ENCODE measurements around the gene DLEC1. TPM values are rescaled to one million over a fixed set of nuclear protein-coding genes. Genes with fewer than 3 reads are reported as not detected.
"Not testable (repeated sequence)": the region's sequence is repeated elsewhere in the genome, so short reads cannot be mapped to it uniquely, and the experiment has no call there.

Gene DLEC1
- total RNA-seq, 2 donors from 2014 or later: 0.43 to 0.81 TPM

DNA sequence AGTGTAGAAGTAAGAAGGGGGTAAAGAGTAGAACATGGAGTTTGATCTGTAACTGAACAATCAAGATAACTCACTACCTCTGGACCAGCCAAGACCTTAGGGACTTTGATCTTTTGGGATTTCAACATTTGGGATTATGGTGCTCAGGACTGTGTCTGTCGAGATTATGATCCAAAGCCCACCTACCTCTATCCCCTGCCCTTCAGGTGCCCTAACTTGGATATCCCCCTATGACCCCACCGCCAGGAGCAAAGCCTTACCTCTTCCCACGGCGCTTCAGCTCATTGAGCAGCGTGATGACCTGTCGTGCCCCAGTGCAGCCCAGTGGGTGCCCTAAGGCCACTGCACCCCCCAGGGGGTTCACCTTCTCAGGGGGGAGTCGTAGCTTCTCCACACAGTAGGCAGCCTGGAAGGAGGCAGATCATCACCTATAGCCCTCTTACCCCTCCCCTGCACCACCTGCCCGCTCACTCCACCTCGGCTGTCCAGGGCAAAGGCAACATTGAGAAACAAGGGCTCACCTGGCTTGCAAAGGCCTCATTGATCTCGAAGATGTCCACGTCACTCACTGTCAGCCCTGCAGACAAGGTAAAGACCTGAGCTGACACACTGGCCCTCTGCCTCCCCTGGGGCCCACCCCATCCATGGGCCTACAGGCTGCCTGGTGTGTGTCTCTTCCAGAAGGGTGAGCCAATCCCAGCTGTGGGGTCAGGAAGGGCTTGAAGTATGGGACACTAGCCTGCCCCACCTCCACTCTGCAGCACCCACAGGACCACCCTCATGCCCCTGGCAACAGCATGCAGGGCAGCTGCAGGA is 86.5 kb downstream of the DLEC1 start:
- no peak overlapping the region for H3K4me3 Mint-ChIP-seq
- DNase-seq (no peak), ATAC-seq (replicated peaks in 1 of 2) (no peak)
- H3K27ac Mint-ChIP-seq: peak overlapping the region; percentile 46
- H3K36me3 Mint-ChIP-seq (ENCODE audit: insufficient read depth in 2 of 2): peaks cover 3 to 23% of the 10 kb centered on the region in 2 donors
- H3K9me3 Mint-ChIP-seq: no peaks in the 10 kb centered on the region
- no peaks in the 10 kb centered on the region for H3K4me1 Mint-ChIP-seq (ENCODE audit: low read depth)
- H3K27me3 Mint-ChIP-seq (ENCODE audit: low read depth): no peaks in the 10 kb centered on the region

- ATAC-seq (replicated peaks in 1 of 2) (no peak), DNase-seq (no peak)
- no peaks in the 10 kb centered on the region for H3K27me3 Mint-ChIP-seq (ENCODE audit: low read depth)
- H3K27ac Mint-ChIP-seq: no peak overlapping the region
- H3K9me3 Mint-ChIP-seq: no peaks in the 10 kb centered on the region
- peaks cover 3 to 24% of the 10 kb centered on the region in 2 donors for H3K36me3 Mint-ChIP-seq (ENCODE audit: insufficient read depth in 2 of 2)
- H3K4me1 Mint-ChIP-seq (ENCODE audit: low read depth): no peaks in the 10 kb centered on the region
- H3K4me3 Mint-ChIP-seq: no peak overlapping the region
Observed at GRCh38 chr3:38126121-38126892, 87.3 kb downstream of the DLEC1 start.

DNA sequence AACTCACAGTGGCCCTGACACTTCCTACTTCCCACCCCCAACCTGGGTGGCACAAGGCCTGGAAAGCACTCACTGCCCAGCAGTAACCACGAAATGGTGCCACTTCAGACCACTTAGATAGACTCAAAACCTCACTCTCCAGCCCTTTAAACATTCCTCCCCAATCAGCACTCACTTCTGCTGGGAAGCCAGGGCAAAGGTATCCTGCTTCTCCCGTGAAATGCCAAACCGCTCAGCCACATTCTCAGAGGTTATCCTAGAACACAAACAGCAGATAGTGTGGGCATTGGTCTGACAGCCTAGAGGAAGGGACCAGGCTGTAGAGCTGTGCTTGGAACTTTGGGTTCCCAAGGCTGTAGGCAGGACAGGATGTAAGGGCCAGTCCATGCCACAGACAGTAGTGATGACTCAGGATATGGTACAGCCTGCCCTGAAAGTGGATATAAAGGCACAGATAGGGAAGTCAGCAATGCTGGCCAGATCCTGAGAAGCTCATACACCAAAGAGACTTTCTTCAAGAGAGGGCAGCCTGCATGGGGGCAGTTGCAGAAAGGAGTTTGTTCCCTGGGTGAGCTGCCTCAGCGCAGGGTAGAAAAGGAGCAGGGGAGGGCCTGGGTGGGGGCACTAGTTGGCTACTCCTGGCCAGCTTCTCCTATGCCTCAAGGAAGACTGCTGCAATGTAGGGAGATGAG is 88.7 kb downstream of the DLEC1 start:
- no peak overlapping the region for H3K4me3 Mint-ChIP-seq
- ATAC-seq (replicated peaks in 1 of 2) (no peak), DNase-seq (no peak)
- H3K4me1 Mint-ChIP-seq (ENCODE audit: low read depth): peaks cover 2% of the 10 kb centered on the region
- no peak overlapping the region for H3K27ac Mint-ChIP-seq
- no peaks in the 10 kb centered on the region for H3K9me3 Mint-ChIP-seq
- peaks cover under 1 to 24% of the 10 kb centered on the region in 2 donors for H3K36me3 Mint-ChIP-seq (ENCODE audit: insufficient read depth in 2 of 2)
- no peaks in the 10 kb centered on the region for H3K27me3 Mint-ChIP-seq (ENCODE audit: low read depth)

DNA sequence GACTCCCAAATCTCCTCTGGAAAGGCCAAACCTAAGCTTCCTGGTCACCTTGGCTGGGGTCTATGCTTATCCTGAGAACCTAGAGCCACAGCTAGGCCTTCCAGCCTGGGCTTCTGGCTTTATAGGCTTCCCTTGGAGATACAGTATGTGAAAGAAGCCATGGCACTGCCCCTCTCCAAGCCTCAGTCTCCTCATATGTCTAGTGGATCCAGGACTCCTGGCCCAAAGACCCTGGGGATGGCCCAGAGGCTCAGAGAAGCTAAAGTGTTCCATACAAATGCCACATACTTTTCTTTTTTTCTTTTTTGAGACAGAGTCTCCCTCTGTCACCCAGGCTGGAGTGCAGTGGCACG is 89.3 kb downstream of the DLEC1 start:
- Mint-ChIP-seq H3K4me1 (ENCODE audit: low read depth) (peaks cover 7% of the 10 kb centered on the region), H3K27ac (no peak overlapping the region), H3K36me3 (ENCODE audit: insufficient read depth in 2 of 2) (peaks cover 0 to 18% of the 10 kb centered on the region in 2 donors), H3K27me3 (ENCODE audit: low read depth) (no peaks in the 10 kb centered on the region), H3K9me3 (no peaks in the 10 kb centered on the region), H3K4me3 (no peak overlapping the region)
- DNase-seq: no peak
- ATAC-seq (replicated peaks in 1 of 2): no peak

DNA sequence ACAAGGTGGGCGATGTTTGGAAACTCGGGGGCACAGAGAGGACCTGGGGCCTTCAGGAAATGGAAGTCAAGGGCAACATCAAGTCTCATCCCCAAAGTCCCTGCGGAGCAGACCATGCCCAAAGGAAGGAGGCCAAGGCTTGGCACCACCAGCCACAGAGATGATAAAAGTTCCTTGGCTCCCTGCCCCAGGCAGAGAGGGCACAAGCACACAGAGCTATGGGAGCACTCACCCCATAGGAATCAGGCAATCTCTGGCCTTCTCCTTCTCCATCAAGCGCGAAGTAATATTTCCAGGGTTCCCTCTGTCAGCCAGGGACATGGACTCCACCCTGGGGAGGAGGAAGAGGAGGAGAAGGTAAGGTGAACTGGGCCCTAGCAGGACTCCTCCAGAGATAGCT is 90.0 kb downstream of the DLEC1 start:
- Mint-ChIP-seq H3K9me3 (no peaks in the 10 kb centered on the region), H3K27me3 (ENCODE audit: low read depth) (no peaks in the 10 kb centered on the region), H3K36me3 (ENCODE audit: insufficient read depth in 2 of 2) (peaks cover 0 to 18% of the 10 kb centered on the region in 2 donors), H3K4me1 (ENCODE audit: low read depth) (peaks cover 10% of the 10 kb centered on the region), H3K27ac (peak overlapping the region; percentile 23), H3K4me3 (no peak overlapping the region)
- ATAC-seq (replicated peaks in 1 of 2) (no peak), DNase-seq (no peak)

DNA sequence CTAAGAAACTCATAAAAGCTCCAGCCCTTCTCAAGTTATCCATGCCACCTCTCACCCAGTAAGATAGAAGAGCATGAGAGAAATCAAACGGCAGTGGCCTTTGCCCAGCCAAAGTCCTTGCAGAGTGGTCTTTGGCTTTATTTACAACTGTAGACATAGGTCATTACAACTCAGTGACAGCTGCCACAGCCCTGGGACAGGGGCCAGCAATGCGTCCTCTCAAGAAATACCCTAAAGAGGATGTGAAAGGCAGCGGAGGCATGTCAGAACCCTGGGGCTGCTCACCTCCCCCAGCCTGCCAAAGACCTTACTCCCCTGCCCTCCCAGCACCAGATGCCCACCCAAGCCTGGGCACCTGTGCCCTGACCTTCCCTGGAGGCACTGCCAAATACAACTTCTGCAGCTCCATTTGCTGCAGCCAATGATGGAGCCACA is 91.6 kb downstream of the DLEC1 start:
- Mint-ChIP-seq H3K27me3 (ENCODE audit: low read depth) (no peaks in the 10 kb centered on the region), H3K4me1 (ENCODE audit: low read depth) (peaks cover 19% of the 10 kb centered on the region), H3K4me3 (no peak overlapping the region), H3K36me3 (ENCODE audit: insufficient read depth in 2 of 2) (peaks cover 0 to 13% of the 10 kb centered on the region in 2 donors), H3K9me3 (no peaks in the 10 kb centered on the region), H3K27ac (no peak overlapping the region)
- DNase-seq: no peak
- no peak for ATAC-seq (replicated peaks in 1 of 2)

DNA sequence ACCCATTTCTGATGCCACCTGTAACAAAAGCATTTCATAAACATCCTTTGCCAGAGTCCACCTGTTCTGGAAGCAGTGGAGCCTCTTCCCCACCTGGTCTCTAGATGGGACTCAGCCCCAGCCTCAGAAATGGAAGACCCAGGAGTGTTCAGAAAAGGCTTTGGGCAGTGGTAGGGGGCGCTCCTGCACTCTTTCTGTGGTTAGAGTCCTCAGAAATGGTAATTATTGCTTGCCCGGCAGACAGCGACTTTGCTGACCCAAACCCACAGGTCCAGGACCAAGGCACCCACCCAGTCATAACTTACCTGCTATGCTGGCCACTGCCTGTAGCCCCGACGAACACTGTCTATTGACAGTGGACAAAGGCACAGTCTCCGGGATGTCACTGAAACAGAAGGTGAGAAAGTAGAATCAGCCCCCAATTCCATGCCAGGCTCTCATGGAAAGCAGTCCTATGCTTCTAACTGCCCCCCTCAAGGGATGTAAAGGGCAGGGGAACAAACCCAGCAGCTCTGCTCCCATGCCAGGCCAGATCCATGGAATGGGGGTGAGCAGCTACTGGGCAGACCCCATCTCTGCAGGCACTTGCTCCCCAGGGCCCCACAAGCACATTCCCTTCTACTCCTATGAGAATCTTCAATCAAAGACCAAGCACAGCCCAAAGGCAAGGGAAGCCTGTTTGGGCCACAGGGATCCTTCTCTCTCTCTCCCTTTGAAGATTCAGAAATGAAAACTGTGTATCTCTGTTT is 92.8 kb downstream of the DLEC1 start:
- H3K4me1 Mint-ChIP-seq (ENCODE audit: low read depth): peaks cover 27% of the 10 kb centered on the region
- no peak for ATAC-seq (replicated peaks in 1 of 2)

DNA sequence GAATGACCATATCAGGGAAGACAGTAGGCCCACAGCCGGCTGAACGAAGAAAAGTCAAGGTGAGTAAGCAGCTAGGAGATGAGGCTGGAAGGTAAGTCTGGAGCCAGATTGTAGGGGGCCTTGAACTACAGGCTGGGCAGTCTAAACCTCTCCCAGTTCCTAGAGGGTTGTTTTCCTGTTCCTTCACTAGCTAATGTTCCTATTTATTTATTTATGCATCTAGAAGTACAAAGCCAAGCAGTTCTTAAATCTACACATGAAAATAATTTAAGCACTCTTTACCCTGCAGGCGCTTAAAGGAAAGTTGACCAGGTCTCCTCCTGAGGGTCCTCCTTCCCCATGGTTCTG is 94.2 kb downstream of the DLEC1 start:
- DNase-seq (no peak), ATAC-seq (replicated peaks in 1 of 2) (no peak)
- H3K9me3 Mint-ChIP-seq: no peaks in the 10 kb centered on the region
- H3K4me3 Mint-ChIP-seq: no peak overlapping the region
- H3K4me1 Mint-ChIP-seq (ENCODE audit: low read depth): peaks cover 36% of the 10 kb centered on the region
- no peak overlapping the region for H3K27ac Mint-ChIP-seq
- peaks cover 3 to 12% of the 10 kb centered on the region in 2 donors for H3K36me3 Mint-ChIP-seq (ENCODE audit: insufficient read depth in 2 of 2)
- no peaks in the 10 kb centered on the region for H3K27me3 Mint-ChIP-seq (ENCODE audit: low read depth)

More for the DNA sequence above, 92.8 kb downstream of the DLEC1 start:
- peak; percentile 22 to 29 for DNase-seq
- no peaks in the 10 kb centered on the region for H3K27me3 Mint-ChIP-seq (ENCODE audit: low read depth)
- peaks cover 0 to 16% of the 10 kb centered on the region in 2 donors for H3K36me3 Mint-ChIP-seq (ENCODE audit: insufficient read depth in 2 of 2)
- H3K4me3 Mint-ChIP-seq: no peak overlapping the region
- H3K27ac Mint-ChIP-seq: no peak overlapping the region
- no peaks in the 10 kb centered on the region for H3K9me3 Mint-ChIP-seq

DNA sequence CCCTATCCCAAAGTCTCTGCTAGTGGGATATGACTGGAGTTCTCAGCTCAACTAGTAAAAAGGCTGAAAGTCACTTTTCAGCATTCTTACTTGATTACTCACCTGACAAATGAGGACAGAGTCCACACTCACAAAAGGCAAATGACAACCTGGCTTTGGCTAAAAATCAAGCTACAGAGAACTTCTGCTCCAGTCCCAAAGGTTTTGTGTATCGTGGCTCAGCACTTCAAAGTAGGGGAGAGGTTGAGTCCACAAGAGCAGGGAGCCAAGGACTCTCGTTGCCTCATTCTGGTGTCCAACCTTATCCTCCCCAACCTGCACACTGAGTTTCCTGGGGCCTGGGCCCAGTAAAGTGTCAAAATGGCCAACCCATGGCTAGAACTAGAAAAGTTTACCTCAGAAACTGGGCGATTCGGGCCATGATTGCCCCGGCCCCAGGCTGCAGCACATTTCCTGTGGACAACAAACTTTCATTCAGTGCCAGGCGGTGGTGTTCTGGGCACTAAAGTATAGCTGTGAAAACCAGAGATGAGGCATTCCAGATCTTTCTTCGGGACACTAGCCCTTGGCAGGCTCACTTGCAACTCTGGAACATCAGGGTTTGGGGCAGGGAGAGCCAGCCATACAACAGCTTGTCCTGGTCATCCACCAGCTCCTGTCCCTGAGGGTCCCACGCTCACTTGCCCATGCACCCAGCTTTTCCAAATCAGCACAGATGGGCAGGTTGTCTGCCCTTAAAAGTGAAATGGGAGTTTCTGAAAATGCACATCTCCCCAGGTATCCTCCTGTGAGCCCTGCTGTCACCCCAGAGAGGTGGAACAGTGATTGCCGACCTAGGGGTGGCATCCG is 94.8 kb downstream of the DLEC1 start:
- H3K27ac Mint-ChIP-seq: no peak overlapping the region
- no peaks in the 10 kb centered on the region for H3K27me3 Mint-ChIP-seq (ENCODE audit: low read depth)
- no peaks in the 10 kb centered on the region for H3K9me3 Mint-ChIP-seq
- peaks cover 40% of the 10 kb centered on the region for H3K4me1 Mint-ChIP-seq (ENCODE audit: low read depth)
- H3K4me3 Mint-ChIP-seq: no peak overlapping the region
- DNase-seq (no peak), ATAC-seq (replicated peaks in 1 of 2) (no peak)
- peaks cover 3 to 12% of the 10 kb centered on the region in 2 donors for H3K36me3 Mint-ChIP-seq (ENCODE audit: insufficient read depth in 2 of 2)

- H3K27me3 Mint-ChIP-seq (ENCODE audit: low read depth); DNase-seq; H3K9me3 Mint-ChIP-seq; ATAC-seq (replicated peaks in 1 of 2); H3K27ac Mint-ChIP-seq: not testable (repeated sequence)
- peaks cover 45% of the 10 kb centered on the region for H3K4me1 Mint-ChIP-seq (ENCODE audit: low read depth)
- peak overlapping the region in 1 of 2 donors; percentile 93 for H3K4me3 Mint-ChIP-seq
- peaks cover 3 to 10% of the 10 kb centered on the region in 2 donors for H3K36me3 Mint-ChIP-seq (ENCODE audit: insufficient read depth in 2 of 2)
Observed at GRCh38 chr3:38134517-38135143, 95.6 kb downstream of the DLEC1 start.

DNA sequence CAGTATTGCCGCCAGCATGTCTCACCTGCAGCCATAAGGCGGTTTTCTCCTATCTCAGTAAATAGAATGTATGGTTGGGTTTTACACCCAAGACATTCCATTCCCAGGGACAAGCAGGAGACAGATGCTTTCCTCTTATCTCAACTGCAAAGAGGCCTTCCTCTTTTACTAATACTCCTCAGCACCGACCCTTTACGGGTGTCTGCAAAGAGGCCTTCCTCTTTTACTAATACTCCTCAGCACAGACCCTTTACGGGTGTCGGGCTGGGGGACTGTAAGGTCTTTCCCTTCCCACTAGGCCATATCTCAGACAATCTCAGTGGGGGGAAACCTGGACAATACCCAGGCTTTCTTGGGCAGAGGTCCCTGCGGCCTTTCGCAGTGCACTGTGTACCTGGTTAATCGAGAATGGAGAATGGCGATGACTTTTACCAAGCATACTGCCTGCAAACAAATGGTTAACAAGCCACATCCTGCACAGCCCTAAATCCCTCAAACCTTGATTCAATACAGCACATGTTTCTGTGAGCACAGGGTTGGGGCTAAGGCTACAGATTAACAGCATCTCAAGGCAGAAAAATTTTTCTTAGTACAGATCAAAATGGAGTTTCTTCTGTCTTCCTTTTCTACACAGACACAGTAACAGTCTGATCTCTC is 96.7 kb downstream of the DLEC1 start:
- peak; percentile 17 to 25 for DNase-seq
- H3K4me3 Mint-ChIP-seq: peak overlapping the region; percentile 84 to 93
- H3K27ac Mint-ChIP-seq: peak overlapping the region; percentile 91
- H3K4me1 Mint-ChIP-seq (ENCODE audit: low read depth): peaks cover 56% of the 10 kb centered on the region
- not testable (repeated sequence) for H3K27me3 Mint-ChIP-seq (ENCODE audit: low read depth); H3K36me3 Mint-ChIP-seq (ENCODE audit: insufficient read depth in 2 of 2); H3K9me3 Mint-ChIP-seq; ATAC-seq (replicated peaks in 1 of 2)

All from activated T-cell treated with anti-CD3 and anti-CD28 coated beads, Interleukin-2, amount 50 U/mL, for 72 hours (primary cell).